HepG2 (cell line): ENCODE data around the gene CUL4A. TPM values are rescaled to one million over a fixed set of nuclear protein-coding genes. Genes with fewer than 3 reads are reported as not detected.

Experiments used
- ATAC-seq: fragments of 200-7000 bp; cut with Tn5 transposase; 3 replicates; pipeline ENCODE4 v1.9.1; 2020; ENCODE audit warnings: mild to moderate bottlenecking, moderate library complexity
- BruUV-seq: library from RNA; stranded (reverse); fragments of 400-500 nt; replicated peaks from 2 replicates; lab custom pipeline; 2021; lab: Mats Ljungman, UMichigan
- CTCF ChIA-PET: fragments of 300-600 bp; formaldehyde crosslinking; extraction: SDS; loops from one replicate; lab custom pipeline; 2021; ENCODE audit warnings: low total read pairs, inconsistent platforms, low intra/inter-chr PET ratio; lab: Yijun Ruan, JAX
- POLR2A ChIA-PET: fragments of 350-600 bp; sonication (Branson Sonifier 250); formaldehyde crosslinking; loops from one replicate; lab custom pipeline; 2020; ENCODE audit warnings: antibody characterized with exemption, inconsistent platforms; lab: Yijun Ruan, JAX
- DNase-seq: peaks from one replicate; pipeline ENCODE4 v3.0.0-alpha.2; 2015; ENCODE audit warnings: low spot score
- FAIRE-seq: peaks from 3 replicates; lab custom pipeline; 2011; peaks lifted over from hg19 to GRCh38; lab: Jason Lieb, UNC
- H2AFZ ChIP-seq: one replicate; pipeline ENCODE4 v1.6.1; 2011; ENCODE audit warnings: low read length, inconsistent platforms
- H3K27ac ChIP-seq: fragments of 300-600 bp; 3 replicates; pipeline ENCODE4 v1.8.0; 2011; ENCODE audit warnings: mixed run types, mild to moderate bottlenecking, mixed read lengths, low read length, inconsistent platforms; ENCODE audit not compliant: insufficient read depth; ENCODE audit errors: extremely low read length
- H3K27me3 ChIP-seq, 2 experiments: fragments of 200-600 bp in 1 of 2; 2 replicates in 1 of 2; 3 replicates in 1 of 2; pipeline versions ENCODE4 v1.6.0 to v1.8.0; 2011; ENCODE audit warnings: low read length in 2 of 2, mild to moderate bottlenecking in 2 of 2, moderate library complexity in 2 of 2, inconsistent platforms in 1 of 2; ENCODE audit not compliant: insufficient read depth in 2 of 2, control insufficient read depth in 1 of 2
- H3K36me3 ChIP-seq, 2 experiments: fragments of 200-600 bp in 1 of 2; replicated peaks in 1 of 2; 2 replicates in 1 of 2; 3 replicates in 1 of 2; pipeline versions ENCODE4 v1.5.1 to v1.8.0; 2011; ENCODE audit warnings: low read length in 2 of 2, inconsistent platforms in 1 of 2; ENCODE audit not compliant: insufficient read depth in 2 of 2, control insufficient read depth in 1 of 2
- H3K4me1 ChIP-seq: 2 replicates; pipeline ENCODE4 v1.5.1; 2012; ENCODE audit warnings: low read length, inconsistent platforms; ENCODE audit not compliant: insufficient read depth
- H3K4me2 ChIP-seq: 2 replicates; pipeline ENCODE4 v1.6.0; 2011; ENCODE audit warnings: low read depth, low read length, inconsistent platforms
- H3K4me3 ChIP-seq, 3 experiments: fragments of 200-600 bp in 1 of 3; sonication (generic), shearing (Covaris generic) in 1 of 3; replicated peaks in 1 of 3; 2 replicates each; pipeline ENCODE4 v1.5.1; 2011 to 2016; ENCODE audit warnings: low read length in 3 of 3, inconsistent platforms in 2 of 3, low read depth in 2 of 3, mild to moderate bottlenecking in 2 of 3, control low read depth in 1 of 3, mixed read lengths in 1 of 3; ENCODE audit not compliant: insufficient read depth in 1 of 3
- H3K79me2 ChIP-seq: one replicate; pipeline ENCODE4 v1.6.1; 2011; ENCODE audit warnings: low read length, inconsistent platforms; ENCODE audit not compliant: insufficient read depth
- H3K9ac ChIP-seq: 2 replicates; pipeline ENCODE4 v1.6.0; 2011; ENCODE audit warnings: mild to moderate bottlenecking, low read depth, low read length, inconsistent platforms; ENCODE audit not compliant: insufficient read depth
- H3K9me3 ChIP-seq: 2 replicates; pipeline ENCODE4 v1.5.1; 2012; ENCODE audit warnings: mild to moderate bottlenecking, low read length
- H4K20me1 ChIP-seq: 2 replicates; pipeline ENCODE4 v1.6.0; 2011; ENCODE audit warnings: inconsistent platforms, mild to moderate bottlenecking, low read length, moderate library complexity; ENCODE audit not compliant: insufficient read depth
- AGO2 ChIP-seq: fragments of 200-400 bp; formaldehyde crosslinking; optimal IDR thresholded peaks from 2 replicates; pipeline ENCODE3; 2017; ENCODE audit warnings: mild to moderate bottlenecking, low read depth, low read length, moderate library complexity
- CBX2 ChIP-seq, 2 experiments: fragments of 200-600 bp in 1 of 2; sonication (generic); formaldehyde crosslinking in 1 of 2; IDR thresholded peaks; 2 replicates each; pipeline versions ENCODE4 v1.7.0 to v1.8.1; 2018 to 2022; ENCODE audit warnings: low read depth in 2 of 2, low read length in 1 of 2, mild to moderate bottlenecking in 1 of 2, missing genetic modification reagents in 1 of 2
- CENPT ChIP-seq: sonication (generic); formaldehyde crosslinking; IDR thresholded peaks from 2 replicates; pipeline ENCODE4 v1.8.0; 2022; ENCODE audit warnings: low read depth, mild to moderate bottlenecking, moderate library complexity, missing genetic modification reagents
- SNAI1 ChIP-seq: sonication (generic); formaldehyde crosslinking; IDR thresholded peaks from 2 replicates; pipeline ENCODE4 v1.5.0; 2020; ENCODE audit warnings: mild to moderate bottlenecking, missing genetic modification reagents, borderline replicate concordance
- SRSF1 ChIP-seq: fragments of 200-400 bp; formaldehyde crosslinking; optimal IDR thresholded peaks from 2 replicates; pipeline ENCODE3; 2017; ENCODE audit warnings: mild to moderate bottlenecking, low read depth, low read length, moderate library complexity
- ZNF687 ChIP-seq: sonication (generic); formaldehyde crosslinking; IDR thresholded peaks from 2 replicates; pipeline ENCODE4 v1.5.1; 2020; ENCODE audit warnings: mild to moderate bottlenecking, missing genetic modification reagents, moderate library complexity
- WGBS: methylation state at CpG from one replicate; pipeline ENCODE4 v1.1.6; 2017; ENCODE audit warnings: low lambda C conversion rate; 5-methylcytosine and 5-hydroxymethylcytosine counted together
- in situ Hi-C: cut with HindIII; loops from 2 replicates; pipeline ENCODE4 v1.10.0; 2017; ENCODE audit warnings: low pct_unique_long_range_greater_than_20kb; ENCODE audit not compliant: extremely low pct_ligation_motif_present
- intact Hi-C: fragments of 100-400 bp; cut with micrococcal nuclease; formaldehyde crosslinking; loops from one replicate; pipeline ENCODE4 v1.10.0; 2022; ENCODE audit not compliant: unreplicated experiment
- polyA plus RNA-seq, 8 experiments: library from polyadenylated mRNA; depleted of rRNA in 3 of 8; stranded (reverse) in 7 of 8; unstranded in 1 of 8; fragments of >200 nt; fragmentation: Illumina TruSeq in 4 of 8; extraction: Trizol in 4 of 8; gene quantifications; 2 replicates each; pipeline versions ENCODE4 v1.2.1 to v1.2.3, GENCODE V29; 2011 to 2016; ENCODE audit warnings: low read depth in 4 of 8, missing spikeins in 1 of 8, mixed read lengths in 1 of 8; ENCODE audit not compliant: insufficient read depth in 1 of 8
- total RNA-seq, 5 experiments: library from RNA; depleted of rRNA; stranded (reverse); fragments of >200 nt; fragmentation: Illumina TruSeq; extraction: Trizol; gene quantifications; 2 replicates each; pipeline ENCODE4 v1.2.3, GENCODE V29; 2016; ENCODE audit warnings: low read depth in 1 of 5

Gene CUL4A
- total and polyA plus RNA-seq, 2 of the 13 experiments (the other 11 are each of a cell fraction or from before 2014, with no cell fraction given) = 51.2 to 75.3 TPM

GRCh38 chr13:113171250-113172125, 37.9 kb upstream of the CUL4A start:
- POLR2A ChIA-PET = interaction anchor here (1.1 to 2.3 kb wide), 3 partner anchors 12 to 38 kb away, joined by 3 to 13 read pairs (median 10); partner anchors contain the start of genes CUL4A and PCID2
- no peak for TF ChIP-seq SRSF1
- peak; percentile 56 for TF ChIP-seq AGO2
- TF ChIP-seq CENPT (CRISPR knock-in tag) = no peak
- TF ChIP-seq SNAI1 (CRISPR knock-in tag) = no peak
- Histone ChIP-seq H3K4me1 (peaks cover 39% of the 10 kb centered on the region), H4K20me1 (no peaks in the 10 kb centered on the region), H3K79me2 (no peaks in the 10 kb centered on the region), H3K27ac (no peak overlapping the region), H3K4me3 (no peak overlapping the region), H3K27me3 (no peaks in the 10 kb centered on the region), H3K4me2 (no peak overlapping the region), H3K9me3 (no peaks in the 10 kb centered on the region), H3K36me3 (peaks cover 0 to 35% of the 10 kb centered on the region in 2 experiments; a peak in 4 of 5 replicates), H2AFZ (no peak overlapping the region), H3K9ac (no peak overlapping the region)
- DNase-seq = no peak
- no peak for FAIRE-seq
- in situ Hi-C loops = no loop called here
- WGBS = 96% methylated on average over 24 of the region's 34 CpGs
- BruUV-seq = no TSS peak
- CTCF ChIA-PET = no interaction called here
- intact Hi-C loops = no loop called here
- ATAC-seq = no peak

GRCh38 chr13:113172419-113172926, 36.9 kb upstream of the CUL4A start:
- H3K27me3 ChIP-seq = no peaks in the 10 kb centered on the region
- H3K4me1 ChIP-seq = peaks cover 39% of the 10 kb centered on the region
- H3K79me2 ChIP-seq = no peaks in the 10 kb centered on the region
- ChIA-PET CTCF (no interaction called here), POLR2A (interaction anchor here (1.1 kb wide), 1 partner anchor 11 kb away, joined by 3 read pairs; no protein-coding TSS in a partner anchor)
- H3K4me3 ChIP-seq = no peak overlapping the region
- no peak overlapping the region for H3K4me2 ChIP-seq
- peaks cover 3 to 39% of the 10 kb centered on the region in 2 experiments for H3K36me3 ChIP-seq
- no peak overlapping the region for H2AFZ ChIP-seq
- no peak overlapping the region for H3K27ac ChIP-seq
- WGBS = 100% methylated on average over 2 of the region's 13 CpGs
- no peaks in the 10 kb centered on the region for H3K9me3 ChIP-seq
- BruUV-seq = no TSS peak
- FAIRE-seq (no peak), ATAC-seq (no peak), DNase-seq (no peak)
- no peaks in the 10 kb centered on the region for H4K20me1 ChIP-seq
- no peak overlapping the region for H3K9ac ChIP-seq
- no peak for TF ChIP-seq CBX2 (IDR thresholded peaks at IDR 0.05; ENCODE audit: low read depth, low read length)
- no peak for TF ChIP-seq CBX2 (CRISPR knock-in tag; IDR thresholded peaks at IDR 0.05; ENCODE audit: low read depth)
- peak; percentile 29; the same call in 1 of the 2 replicates for TF ChIP-seq ZNF687 (CRISPR knock-in tag)
- peak; percentile 35 for TF ChIP-seq AGO2
- in situ Hi-C loops (no loop called here), intact Hi-C loops (no loop called here)
